H4 (cell line): Measurements from ENCODE around the gene TNNC1. TPM values are rescaled to one million over a fixed set of nuclear protein-coding genes. Genes with fewer than 3 reads are reported as not detected.

Experiments
- DNase-seq: peaks from one replicate; pipeline ENCODE4 v3.0.0-alpha.2; 2015; ENCODE audit warnings: low spot score
- total RNA-seq: library from RNA; depleted of rRNA; stranded (reverse); fragments of >200 nt; shearing (Covaris generic); gene quantifications from 2 replicates; pipeline ENCODE4 v1.2.3, GENCODE V29; 2014; rRNA removed

Gene TNNC1
- 1.3 TPM in 1 of 2 replicates, not detected in the other for total RNA-seq

DNA sequence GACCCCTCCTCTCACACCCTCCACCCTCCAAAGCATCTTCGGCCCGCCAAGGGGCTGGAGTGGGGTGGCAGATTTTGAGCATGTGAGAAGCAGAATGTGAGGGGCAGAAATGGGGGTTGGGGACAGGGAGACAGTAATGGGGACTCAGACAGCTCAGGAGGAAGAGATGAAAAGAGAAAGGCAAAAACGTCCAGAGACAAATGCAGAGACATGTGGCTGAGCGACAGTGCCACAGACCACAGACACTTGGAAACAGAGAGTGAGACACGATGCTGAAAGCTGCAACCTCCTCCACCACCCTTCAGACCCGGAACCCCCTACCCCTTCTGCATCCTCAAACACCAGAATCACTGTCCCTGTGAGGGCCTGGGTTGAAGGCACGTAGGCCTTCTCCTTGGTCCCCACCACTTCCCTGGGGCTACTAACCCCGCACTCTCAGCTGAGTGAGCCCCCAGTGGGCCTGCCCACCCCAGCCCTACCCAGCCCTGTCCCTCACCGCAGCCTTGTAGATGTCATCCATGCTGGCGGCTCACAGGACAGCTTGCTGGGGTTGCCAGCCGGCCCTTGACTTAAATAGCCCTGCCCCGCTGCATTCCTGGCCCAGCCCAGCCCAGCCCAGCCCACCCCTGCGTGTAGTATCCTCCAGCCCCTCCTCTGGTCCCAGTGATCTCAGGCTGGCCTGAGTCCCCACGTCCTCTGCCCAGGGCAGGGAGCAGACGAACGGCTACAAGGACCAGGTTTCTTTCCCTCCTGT lies at the start of gene TNNC1:
TNNC1 (minus strand) TSS at position 546 of the 754 bp plus-strand sequence; CDS start at position 520, 26 bp downstream.
- DNase-seq, result no peak

DNA sequence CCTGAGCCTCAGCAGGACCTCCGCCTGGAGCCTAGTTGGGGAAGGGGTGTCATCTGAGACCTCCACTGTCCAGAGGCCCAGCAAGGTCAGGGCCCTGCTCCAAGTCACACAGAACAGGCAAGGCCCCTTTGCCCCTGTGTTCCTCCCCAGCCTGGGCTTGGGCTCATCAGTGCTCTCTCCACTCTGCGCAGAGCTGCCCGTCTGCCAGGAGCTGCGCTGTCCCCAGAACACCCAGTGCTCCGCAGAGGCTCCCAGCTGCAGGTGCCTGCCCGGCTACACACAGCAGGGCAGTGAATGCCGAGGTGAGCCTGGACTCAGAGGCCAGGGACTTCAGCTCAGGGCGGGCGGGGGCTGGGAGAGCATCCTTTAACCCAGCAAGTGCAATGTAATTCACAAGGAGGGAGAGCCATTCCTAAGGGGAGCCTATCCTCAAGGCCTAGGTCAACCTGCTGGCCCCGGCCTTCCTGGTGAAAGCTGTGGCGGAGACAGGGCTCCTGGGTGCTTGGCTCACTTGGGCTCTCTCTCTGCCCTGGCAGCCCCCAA lies 49.0 kb upstream of the TNNC1 start:
- DNase-seq, result no peak

DNA sequence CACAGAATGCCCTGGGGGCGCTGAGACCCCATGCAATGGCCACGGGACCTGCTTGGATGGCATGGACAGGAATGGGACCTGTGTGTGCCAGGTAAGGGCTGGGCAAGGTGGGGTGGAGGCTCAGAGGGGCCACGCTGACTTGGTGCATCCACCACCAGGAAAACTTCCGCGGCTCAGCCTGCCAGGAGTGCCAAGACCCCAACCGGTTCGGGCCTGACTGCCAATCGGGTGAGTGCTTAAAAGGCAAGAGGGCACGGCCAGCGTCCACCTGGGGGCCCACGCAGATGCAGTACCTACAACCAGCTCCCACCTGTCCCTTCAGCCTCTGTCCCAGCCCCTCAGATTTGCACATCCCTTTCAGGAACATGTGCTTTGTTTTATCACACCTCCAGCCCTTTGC lies 48.2 kb upstream of the TNNC1 start:
- no peak for DNase-seq

DNA sequence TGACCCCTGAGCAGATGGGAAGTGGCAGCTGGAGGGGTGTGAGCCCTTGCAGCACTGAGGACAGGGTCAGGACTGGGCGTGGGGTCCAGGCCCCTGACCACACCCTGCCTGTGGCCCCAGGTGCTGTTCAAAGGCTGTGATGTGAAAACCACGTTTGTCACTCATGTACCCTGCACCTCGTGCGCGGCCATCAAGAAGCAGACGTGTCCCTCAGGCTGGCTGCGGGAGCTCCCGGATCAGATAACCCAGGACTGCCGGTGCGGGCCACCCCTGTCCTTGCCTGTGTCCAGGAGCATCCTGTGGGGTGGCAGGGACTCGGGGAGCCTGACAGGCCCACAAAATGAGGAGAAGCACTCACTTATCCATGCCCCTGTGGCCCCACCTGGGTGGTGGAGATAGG lies 47.2 kb upstream of the TNNC1 start:
- DNase-seq, result no peak

DNA sequence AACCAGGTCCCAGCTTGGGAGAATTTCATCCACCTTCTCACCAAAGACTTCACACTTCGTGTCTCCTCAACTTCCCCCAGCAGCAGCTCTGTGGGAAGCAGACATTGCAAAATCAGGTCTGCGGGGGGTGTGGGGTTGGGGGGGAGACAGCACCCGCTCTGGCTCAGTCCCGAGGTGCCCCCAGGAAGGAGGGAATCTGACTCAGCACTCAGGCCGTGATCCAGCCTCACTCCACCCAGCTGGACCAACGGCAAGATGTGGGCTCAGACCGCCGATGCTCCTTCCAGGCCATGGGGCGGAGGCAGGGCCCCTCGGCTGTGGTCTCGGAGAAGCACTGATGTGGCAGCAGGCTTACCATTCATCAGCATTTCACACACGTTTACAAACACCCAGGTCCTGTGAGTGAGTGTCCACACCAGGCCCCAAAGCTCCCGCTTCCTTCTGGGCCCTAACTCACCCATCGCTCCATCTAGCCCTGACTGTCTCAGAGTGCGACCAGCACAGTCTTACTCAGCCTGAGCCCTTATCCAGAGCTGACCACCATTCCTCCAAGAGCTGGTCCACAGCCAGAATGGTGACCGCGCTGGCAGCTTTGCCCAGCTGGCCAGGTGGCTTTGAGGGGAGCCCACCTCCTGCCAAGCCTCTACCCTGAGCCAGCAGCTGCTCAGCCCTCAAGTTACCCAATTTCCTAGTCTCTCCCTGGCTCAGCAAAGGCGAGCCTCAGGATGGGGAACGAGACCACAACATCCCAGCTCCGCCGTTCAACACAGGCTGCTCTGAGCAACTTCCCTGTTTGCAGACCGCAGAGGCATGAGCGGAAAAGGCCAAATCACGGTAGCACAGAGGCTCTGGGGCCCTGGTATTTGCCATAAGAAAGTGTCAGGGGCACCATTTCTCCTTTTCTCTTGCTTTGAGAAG lies 44.6 kb upstream of the TNNC1 start:
- peak; percentile 16 for DNase-seq

DNA sequence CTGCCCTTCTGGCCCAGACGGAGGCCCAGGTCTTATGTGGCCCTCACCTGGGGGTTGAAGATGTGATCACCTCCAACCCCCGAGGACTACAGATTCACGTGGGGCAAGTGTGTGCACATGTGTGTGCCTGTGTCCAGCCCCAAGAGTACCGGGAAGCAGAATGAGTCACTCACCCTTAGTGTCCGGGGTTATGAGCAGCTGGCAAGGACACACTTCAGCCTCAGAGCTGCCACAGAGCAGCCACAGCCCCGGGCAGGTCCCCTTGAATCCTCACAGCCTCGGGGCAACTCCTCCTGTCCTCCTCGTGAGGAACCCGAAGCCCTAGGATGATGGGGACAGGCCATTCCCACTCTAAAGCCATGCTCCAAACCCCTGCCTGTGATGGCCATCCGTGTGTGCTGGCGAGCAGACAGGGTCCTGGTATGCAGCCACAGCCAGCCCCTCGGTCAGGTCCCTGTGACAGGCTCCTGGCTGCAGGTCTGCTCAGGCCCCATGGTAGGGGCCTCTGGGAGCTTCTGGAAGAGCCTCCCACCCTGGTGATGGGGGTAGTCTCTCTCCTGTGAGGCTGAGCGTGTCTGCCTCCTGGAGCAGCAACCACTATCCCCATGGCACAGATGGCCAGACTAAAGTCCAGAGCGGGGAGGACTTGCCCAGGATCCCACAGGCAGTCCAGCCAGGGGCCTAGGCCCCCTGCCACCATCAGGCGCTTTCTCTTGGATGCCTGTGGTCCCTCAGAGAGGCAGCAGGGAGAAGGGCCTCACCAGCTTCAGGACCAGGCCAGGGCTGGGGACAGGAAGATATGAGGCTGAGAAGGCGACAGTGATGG lies 42.1 kb upstream of the TNNC1 start:
- DNase-seq, result peak; percentile 18

DNA sequence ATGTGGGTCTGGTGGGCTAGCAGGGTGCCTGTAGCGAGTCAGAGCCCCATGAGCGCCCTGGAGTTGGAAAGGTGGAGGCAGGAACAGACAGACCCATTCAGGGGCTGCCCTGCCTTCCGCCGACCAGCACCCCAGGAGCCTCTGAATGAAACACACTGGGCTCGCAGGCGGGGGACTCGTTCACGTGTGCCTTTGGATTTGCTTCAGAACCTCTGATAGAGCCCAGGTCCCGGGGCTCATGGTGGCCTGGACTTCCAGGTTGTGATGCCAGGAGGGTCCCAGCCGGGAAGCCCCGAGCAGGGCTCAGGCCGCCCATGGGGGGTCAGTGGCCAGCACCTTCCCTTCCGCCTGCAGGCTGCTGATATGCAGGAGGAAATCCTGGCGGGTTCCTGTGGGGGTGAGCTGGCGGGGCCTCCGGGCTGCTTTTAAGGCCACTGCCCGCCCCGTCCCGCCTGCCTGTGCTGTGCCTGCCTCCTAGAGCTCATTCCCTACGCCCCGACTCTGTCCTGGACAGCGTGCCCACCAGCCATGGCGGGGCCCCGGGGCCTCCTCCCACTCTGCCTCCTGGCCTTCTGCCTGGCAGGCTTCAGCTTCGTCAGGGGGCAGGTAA lies 41.1 kb upstream of the TNNC1 start, which contains the start of gene STAB1:
STAB1 (plus strand) TSS at position 453 of the 610 bp plus-strand sequence; CDS start at position 529, 76 bp downstream.
- DNase-seq, result no peak

DNA sequence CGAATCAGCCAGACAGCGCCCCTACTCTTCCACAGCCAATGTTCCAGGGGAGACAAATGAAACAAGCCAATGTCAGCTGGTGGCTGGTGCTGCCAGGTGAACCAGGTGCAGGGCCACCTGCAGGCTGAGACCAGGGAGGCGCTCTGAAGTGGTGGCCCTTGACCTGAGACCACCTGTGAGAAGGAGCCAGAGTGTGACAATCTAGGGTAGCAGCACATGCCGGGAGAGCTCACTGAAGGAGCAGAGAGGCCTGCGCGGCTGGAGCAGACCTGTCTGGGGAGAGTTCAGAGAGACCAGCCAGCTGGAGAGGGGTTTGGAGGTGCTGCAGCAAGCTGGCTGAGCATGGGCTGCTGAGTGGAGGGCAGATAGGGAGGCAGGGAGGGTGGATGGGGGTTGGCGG lies 40.6 kb upstream of the TNNC1 start:
- no peak for DNase-seq

DNA sequence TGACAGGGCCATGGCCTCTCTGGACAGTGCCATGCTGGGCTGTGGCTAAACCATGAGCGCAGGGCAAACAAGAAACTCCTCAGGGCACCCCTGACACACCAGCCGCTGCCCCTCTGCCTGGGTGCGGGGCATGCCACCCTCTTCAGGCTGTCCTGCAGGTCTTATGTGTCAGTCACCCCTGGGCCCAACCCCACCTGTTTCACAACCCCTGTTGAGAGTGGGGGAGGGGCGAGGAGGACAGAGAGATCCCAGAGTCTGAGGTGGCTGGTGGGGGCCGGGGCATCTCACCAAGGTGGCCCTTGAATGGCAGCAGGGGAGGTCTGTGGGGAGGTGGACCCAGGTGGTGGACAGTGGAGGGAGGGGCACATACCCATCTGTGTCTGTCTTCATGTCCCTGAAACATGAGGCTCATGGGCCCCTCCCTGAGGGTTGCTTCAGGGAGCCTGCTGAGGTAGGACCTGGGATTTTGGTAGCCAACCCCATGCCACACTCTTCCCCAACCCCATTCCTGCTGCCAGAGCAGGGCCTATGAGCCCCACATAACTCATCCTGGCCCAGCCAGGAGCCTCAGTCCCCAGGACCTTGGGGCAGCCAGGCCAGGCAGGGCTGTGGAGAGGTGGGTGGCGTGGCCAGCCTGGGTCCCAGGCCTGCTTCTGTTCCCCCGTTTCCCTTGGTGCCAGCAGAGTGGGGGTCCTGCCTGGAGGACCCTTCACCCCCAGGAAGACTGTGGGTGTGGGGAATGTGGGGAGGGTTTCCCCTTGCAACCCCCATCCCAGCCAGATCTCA lies 39.6 kb upstream of the TNNC1 start:
- no peak for DNase-seq

DNA sequence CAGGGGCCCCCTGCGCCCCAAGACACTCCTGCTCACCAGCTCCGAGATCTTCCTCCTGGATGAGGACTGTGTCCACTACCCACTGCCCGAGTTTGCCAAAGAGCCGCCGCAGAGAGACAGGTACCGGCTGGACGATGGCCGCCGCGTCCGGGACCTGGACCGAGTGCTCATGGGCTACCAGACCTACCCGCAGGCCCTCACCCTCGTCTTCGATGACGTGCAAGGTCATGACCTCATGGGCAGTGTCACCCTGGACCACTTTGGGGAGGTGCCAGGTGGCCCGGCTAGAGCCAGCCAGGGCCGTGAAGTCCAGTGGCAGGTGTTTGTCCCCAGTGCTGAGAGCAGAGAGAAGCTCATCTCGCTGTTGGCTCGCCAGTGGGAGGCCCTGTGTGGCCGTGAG lies 38.2 kb upstream of the TNNC1 start:
- no peak for DNase-seq

DNA sequence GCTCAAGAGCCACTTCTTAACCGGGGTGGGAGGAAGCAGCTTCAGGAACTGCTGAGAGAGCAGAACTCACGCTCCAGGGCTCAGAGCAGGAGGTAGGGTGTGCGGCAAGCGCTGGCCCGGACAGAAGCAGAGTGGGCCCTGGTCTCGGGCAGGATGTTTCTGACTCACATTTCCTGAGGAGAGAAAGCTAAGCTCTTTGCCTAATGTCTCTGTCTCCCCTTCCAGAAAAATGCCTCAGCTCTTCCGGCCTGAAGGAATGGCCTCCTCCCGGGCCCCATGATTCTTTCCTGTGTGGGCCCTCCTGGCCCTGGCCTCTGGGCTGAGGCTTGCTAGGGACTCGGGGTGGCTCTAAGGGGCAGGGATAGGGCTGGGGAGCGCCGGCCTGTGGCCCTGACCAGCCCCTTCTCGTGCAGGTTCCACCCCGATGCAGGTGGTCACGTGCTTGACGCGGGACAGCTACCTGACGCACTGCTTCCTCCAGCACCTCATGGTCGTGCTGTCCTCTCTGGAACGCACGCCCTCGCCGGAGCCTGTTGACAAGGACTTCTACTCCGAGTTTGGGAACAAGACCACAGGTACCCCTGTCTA lies 37.2 kb upstream of the TNNC1 start:
- no peak for DNase-seq

DNA sequence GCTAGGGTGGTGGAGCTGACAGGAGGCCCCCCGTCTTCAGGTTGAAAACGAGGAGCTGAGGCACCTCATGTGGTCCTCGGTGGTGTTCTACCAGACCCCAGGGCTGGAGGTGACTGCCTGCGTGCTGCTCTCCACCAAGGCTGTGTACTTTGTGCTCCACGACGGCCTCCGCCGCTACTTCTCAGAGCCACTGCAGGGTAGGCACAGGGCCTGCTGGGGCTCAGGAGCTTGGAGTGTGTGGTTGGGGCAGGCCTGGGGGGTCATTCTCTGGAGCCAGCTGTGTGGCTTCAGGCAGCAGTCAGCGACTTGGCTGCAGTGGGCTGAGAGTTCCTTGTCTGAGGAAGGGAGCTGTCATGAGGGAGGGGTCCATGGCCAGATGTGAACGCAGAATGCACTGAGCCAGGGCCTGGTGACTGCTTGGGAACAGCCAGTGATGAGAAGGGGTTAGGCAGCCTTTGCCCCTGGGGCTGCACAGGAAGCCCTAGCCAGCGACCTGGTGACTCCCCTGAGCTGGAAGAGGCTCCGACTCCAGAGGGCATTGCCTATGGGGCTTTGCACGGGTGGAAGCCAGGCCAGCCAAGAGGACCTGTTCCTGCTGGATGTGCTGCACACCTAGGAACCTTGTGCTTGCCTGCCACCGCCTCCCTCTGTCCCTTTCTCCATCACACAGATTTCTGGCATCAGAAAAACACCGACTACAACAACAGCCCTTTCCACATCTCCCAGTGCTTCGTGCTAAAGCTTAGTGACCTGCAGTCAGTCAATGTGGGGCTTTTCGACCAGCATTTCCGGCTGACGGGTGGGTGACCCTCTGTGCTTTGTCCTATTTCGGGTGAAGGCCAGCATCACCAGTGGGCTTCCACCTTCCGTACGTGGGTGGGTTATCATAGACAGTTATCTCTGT lies 36.4 kb upstream of the TNNC1 start:
- DNase-seq, result no peak

DNA sequence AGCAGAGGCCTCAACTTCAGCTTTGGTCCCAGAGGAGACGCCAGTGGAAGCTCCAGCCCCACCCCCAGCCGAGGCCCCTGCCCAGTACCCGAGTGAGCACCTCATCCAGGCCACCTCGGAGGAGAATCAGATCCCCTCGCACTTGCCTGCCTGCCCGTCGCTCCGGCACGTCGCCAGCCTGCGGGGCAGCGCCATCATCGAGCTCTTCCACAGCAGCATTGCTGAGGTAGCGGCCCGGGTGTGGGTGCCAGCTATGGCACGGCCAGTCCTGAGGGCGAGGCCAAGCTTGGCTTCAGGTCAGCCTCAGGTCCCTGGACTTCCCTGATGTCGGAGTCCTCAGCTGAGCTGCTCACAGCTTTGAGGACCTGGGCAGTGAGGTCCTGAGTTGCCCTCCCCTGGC lies 35.6 kb upstream of the TNNC1 start:
- DNase-seq, result no peak

DNA sequence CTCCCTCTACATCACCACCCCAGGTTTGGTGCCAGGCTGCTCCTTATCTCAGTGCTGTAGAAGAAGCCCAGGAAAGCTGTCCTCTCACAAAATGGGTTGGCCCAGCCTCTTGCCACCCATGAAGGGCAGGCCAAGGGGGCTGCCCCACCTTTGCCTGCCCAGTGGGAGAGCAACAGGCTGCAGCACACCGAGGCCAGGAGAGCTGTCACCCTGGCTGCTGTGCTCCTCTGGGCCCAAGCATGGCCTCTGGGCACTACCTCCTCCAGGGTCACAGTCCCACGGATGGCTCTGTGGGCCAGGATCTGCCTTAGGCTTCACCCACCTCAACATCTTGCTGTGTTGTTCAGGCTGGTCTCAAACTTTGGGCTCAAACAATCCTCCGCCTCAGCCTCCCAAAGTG lies 34.9 kb upstream of the TNNC1 start:
- no peak for DNase-seq

DNA sequence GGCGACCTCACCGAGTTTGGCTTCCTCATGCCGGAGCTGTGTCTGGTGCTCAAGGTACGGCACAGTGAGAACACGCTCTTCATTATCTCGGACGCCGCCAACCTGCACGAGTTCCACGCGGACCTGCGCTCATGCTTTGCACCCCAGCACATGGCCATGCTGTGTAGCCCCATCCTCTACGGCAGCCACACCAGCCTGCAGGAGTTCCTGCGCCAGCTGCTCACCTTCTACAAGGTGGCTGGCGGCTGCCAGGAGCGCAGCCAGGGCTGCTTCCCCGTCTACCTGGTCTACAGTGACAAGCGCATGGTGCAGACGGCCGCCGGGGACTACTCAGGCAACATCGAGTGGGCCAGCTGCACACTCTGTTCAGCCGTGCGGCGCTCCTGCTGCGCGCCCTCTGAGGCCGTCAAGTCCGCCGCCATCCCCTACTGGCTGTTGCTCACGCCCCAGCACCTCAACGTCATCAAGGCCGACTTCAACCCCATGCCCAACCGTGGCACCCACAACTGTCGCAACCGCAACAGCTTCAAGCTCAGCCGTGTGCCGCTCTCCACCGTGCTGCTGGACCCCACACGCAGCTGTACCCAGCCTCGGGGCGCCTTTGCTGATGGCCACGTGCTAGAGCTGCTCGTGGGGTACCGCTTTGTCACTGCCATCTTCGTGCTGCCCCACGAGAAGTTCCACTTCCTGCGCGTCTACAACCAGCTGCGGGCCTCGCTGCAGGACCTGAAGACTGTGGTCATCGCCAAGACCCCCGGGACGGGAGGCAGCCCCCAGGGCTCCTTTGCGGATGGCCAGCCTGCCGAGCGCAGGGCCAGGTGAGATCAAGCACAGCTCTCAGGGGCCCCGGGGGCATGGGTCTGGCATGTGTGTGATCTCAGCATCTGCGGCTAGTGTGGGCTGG lies 34.2 kb upstream of the TNNC1 start:
- DNase-seq, result no peak

DNA sequence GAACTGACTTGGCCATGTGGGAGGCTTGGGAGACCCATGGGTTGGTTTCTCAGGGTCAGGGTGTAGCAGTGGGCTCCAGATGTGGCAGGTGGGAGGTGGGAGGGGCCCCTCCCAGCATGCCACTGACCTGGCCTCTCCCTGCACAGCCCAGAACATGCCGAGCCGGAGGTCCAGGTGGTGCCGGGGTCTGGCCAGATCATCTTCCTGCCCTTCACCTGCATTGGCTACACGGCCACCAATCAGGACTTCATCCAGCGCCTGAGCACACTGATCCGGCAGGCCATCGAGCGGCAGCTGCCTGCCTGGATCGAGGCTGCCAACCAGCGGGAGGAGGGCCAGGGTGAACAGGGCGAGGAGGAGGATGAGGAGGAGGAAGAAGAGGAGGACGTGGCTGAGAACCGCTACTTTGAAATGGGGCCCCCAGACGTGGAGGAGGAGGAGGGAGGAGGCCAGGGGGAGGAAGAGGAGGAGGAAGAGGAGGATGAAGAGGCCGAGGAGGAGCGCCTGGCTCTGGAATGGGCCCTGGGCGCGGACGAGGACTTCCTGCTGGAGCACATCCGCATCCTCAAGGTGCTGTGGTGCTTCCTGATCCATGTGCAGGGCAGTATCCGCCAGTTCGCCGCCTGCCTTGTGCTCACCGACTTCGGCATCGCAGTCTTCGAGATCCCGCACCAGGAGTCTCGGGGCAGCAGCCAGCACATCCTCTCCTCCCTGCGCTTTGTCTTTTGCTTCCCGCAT lies 33.4 kb upstream of the TNNC1 start:
- DNase-seq, result no peak
